Liver (tissue), 9 donors: Measurements from ENCODE around the gene PAK1. TPM values are rescaled to one million over a fixed set of nuclear protein-coding genes. Genes with fewer than 3 reads are reported as not detected.

Experiments used
- DNase-seq: peaks from one replicate; pipeline ENCODE4 v3.0.0-alpha.2; 2017; ENCODE audit warnings: low spot score
- H3K27ac ChIP-seq, 2 donors: one replicate each; pipeline ENCODE4 v1.7.0; 2013; ENCODE audit warnings: inconsistent platforms in 2 of 2, low read length in 2 of 2, control low read depth in 1 of 2, low read depth in 1 of 2, mild to moderate bottlenecking in 1 of 2
- H3K27me3 ChIP-seq, 4 donors: one replicate each; pipeline versions ENCODE4 v1.6.1 to v1.7.0; 2013; ENCODE audit warnings: low read length in 3 of 4, inconsistent platforms in 1 of 4, mild to moderate bottlenecking in 1 of 4, moderate library complexity in 1 of 4; ENCODE audit not compliant: control insufficient read depth in 4 of 4, insufficient read depth in 4 of 4
- H3K36me3 ChIP-seq, 4 donors: one replicate each; pipeline versions ENCODE4 v1.6.1 to v1.7.0; 2013; ENCODE audit warnings: low read length in 3 of 4, mild to moderate bottlenecking in 3 of 4, low read depth in 1 of 4, moderate library complexity in 1 of 4; ENCODE audit not compliant: control insufficient read depth in 4 of 4, insufficient read depth in 3 of 4
- H3K4me1 ChIP-seq, 4 donors: one replicate each; pipeline versions ENCODE4 v1.6.1 to v1.7.0; 2013; ENCODE audit warnings: low read length in 3 of 4, mild to moderate bottlenecking in 3 of 4, moderate library complexity in 1 of 4; ENCODE audit not compliant: control insufficient read depth in 4 of 4, insufficient read depth in 4 of 4
- H3K4me3 ChIP-seq, 3 donors: one replicate each; pipeline versions ENCODE4 v1.6.1 to v1.7.0; 2013; ENCODE audit warnings: low read length in 3 of 3, control low read depth in 1 of 3, low read depth in 1 of 3, mild to moderate bottlenecking in 1 of 3
- H3K9ac ChIP-seq, 2 donors: one replicate each; pipeline ENCODE4 v1.7.0; 2013; ENCODE audit warnings: low read length in 2 of 2, mild to moderate bottlenecking in 2 of 2, moderate library complexity in 2 of 2, control low read depth in 1 of 2, low read depth in 1 of 2
- H3K9me3 ChIP-seq, 4 donors: one replicate each; pipeline versions ENCODE4 v1.6.1 to v1.7.0; 2013; ENCODE audit warnings: low read length in 3 of 4; ENCODE audit not compliant: control insufficient read depth in 4 of 4
- CTCF ChIP-seq: fragments of 150-350 bp; IDR thresholded peaks from 2 replicates; pipeline ENCODE4 v1.5.1; 2017; ENCODE audit warnings: improper control_type of control experiment, low read depth, low read length; ENCODE audit not compliant: missing input control
- EGR1 ChIP-seq, 2 donors: IDR thresholded peaks; 2 replicates each; pipeline ENCODE4 v1.6.1; 2016 to 2018; ENCODE audit warnings: antibody characterized with exemption in 2 of 2, low read depth in 2 of 2
- FOXA1 ChIP-seq: IDR thresholded peaks from 2 replicates; pipeline ENCODE4 v1.6.1; 2016; ENCODE audit warnings: antibody characterized with exemption
- HNF4A ChIP-seq, 2 donors: conservative IDR thresholded peaks; 2 replicates each; pipeline ENCODE4 v1.6.1; 2016; ENCODE audit warnings: antibody characterized with exemption in 2 of 2, mild to moderate bottlenecking in 2 of 2
- HNF4G ChIP-seq: IDR thresholded peaks from 2 replicates; pipeline ENCODE4 v1.6.1; 2016; ENCODE audit warnings: antibody characterized with exemption
- JUND ChIP-seq, 2 donors: IDR thresholded peaks; 2 replicates each; pipeline ENCODE4 v1.6.1; 2016; ENCODE audit warnings: antibody characterized with exemption in 2 of 2
- MAX ChIP-seq: IDR thresholded peaks from 2 replicates; pipeline ENCODE4 v1.6.1; 2016; ENCODE audit warnings: antibody characterized with exemption
- NR2F2 ChIP-seq: IDR thresholded peaks from 2 replicates; pipeline ENCODE4 v1.6.1; 2016; ENCODE audit warnings: antibody characterized with exemption
- RAD21 ChIP-seq, 2 donors: IDR thresholded peaks; 2 replicates each; pipeline ENCODE4 v1.6.1; 2016; ENCODE audit warnings: antibody characterized with exemption in 2 of 2, mild to moderate bottlenecking in 2 of 2
- RXRA ChIP-seq, 2 donors: IDR thresholded peaks; 2 replicates each; pipeline ENCODE4 v1.6.1; 2017 to 2018; ENCODE audit warnings: antibody characterized with exemption in 2 of 2, mild to moderate bottlenecking in 1 of 2
- SP1 ChIP-seq: IDR thresholded peaks from 2 replicates; pipeline ENCODE4 v1.6.1; 2018; ENCODE audit warnings: antibody characterized with exemption, mild to moderate bottlenecking
- YY1 ChIP-seq: IDR thresholded peaks from 2 replicates; pipeline ENCODE4 v1.6.1; 2016; ENCODE audit warnings: antibody characterized with exemption, mild to moderate bottlenecking
- WGBS: extraction: QIAGEN DNeasy Blood & Tissue Kit; methylation state at CpG from one replicate; pipeline ENCODE4 v1.1.7; 2013; 5-methylcytosine and 5-hydroxymethylcytosine counted together
- polyA plus RNA-seq, 2 donors: library from polyadenylated mRNA; stranded (reverse) in 1 of 2; unstranded in 1 of 2; fragments of 200-250 nt in 1 of 2; fragments of >200 nt in 1 of 2; fragmentation: Nextera tagmentation in 1 of 2; extraction: Ambion mirVana in 1 of 2; gene quantifications; one replicate each; pipeline versions ENCODE4 v1.2.1 to v1.2.3, GENCODE V29; 2013 to 2015
- total RNA-seq, 2 donors: library from RNA; depleted of rRNA; stranded (reverse); fragments of >200 nt; gene quantifications; one replicate each; pipeline ENCODE4 v1.2.3, GENCODE V29; 2014
- TF ChIP-seq, protein P1 (sequence below): IDR thresholded peaks from 2 replicates; pipeline ENCODE4 v1.6.1; 2016; ENCODE audit warnings: antibody characterized with exemption, mild to moderate bottlenecking
- TF ChIP-seq, protein P2 (sequence below): IDR thresholded peaks from 2 replicates; pipeline ENCODE4 v1.6.1; 2016; ENCODE audit warnings: antibody characterized with exemption
- donor health status: healthy.
- donor health status: healthy.
- donor health status: healthy.
- donor health status: healthy.
- donor health status: healthy.

Gene PAK1
- total and polyA plus RNA-seq, 4 donors: 3.6 to 24.9 (median 7.4) TPM

- H3K36me3 ChIP-seq: peaks cover 0 to 11% (median 0%) of the 10 kb centered on the region in 4 donors
- DNase-seq: no peak
- 97% methylated on average over 2 of the region's 2 CpGs for WGBS
These were observed 126.8 kb downstream of the PAK1 start for GRCh38 chr11:77346906-77347603.

GRCh38 chr11:77345621-77346020 is 128.3 kb downstream of the PAK1 start:
- Histone ChIP-seq H3K27me3 (no peaks in the 10 kb centered on the region), H3K4me3 (no peak overlapping the region), H3K4me1 (no peaks in the 10 kb centered on the region), H3K9me3 (no peaks in the 10 kb centered on the region), H3K9ac (no peak overlapping the region), H3K36me3 (peaks cover 0 to 11% (median 0%) of the 10 kb centered on the region in 4 donors), H3K27ac (no peak overlapping the region)
- TF ChIP-seq HNF4A (conservative IDR thresholded peaks at IDR 0.05) (no peak), YY1 (no peak), JUND (IDR thresholded peaks at IDR 0.05) (no peak), SP1 (no peak)
- TF ChIP-seq, protein P1, sequence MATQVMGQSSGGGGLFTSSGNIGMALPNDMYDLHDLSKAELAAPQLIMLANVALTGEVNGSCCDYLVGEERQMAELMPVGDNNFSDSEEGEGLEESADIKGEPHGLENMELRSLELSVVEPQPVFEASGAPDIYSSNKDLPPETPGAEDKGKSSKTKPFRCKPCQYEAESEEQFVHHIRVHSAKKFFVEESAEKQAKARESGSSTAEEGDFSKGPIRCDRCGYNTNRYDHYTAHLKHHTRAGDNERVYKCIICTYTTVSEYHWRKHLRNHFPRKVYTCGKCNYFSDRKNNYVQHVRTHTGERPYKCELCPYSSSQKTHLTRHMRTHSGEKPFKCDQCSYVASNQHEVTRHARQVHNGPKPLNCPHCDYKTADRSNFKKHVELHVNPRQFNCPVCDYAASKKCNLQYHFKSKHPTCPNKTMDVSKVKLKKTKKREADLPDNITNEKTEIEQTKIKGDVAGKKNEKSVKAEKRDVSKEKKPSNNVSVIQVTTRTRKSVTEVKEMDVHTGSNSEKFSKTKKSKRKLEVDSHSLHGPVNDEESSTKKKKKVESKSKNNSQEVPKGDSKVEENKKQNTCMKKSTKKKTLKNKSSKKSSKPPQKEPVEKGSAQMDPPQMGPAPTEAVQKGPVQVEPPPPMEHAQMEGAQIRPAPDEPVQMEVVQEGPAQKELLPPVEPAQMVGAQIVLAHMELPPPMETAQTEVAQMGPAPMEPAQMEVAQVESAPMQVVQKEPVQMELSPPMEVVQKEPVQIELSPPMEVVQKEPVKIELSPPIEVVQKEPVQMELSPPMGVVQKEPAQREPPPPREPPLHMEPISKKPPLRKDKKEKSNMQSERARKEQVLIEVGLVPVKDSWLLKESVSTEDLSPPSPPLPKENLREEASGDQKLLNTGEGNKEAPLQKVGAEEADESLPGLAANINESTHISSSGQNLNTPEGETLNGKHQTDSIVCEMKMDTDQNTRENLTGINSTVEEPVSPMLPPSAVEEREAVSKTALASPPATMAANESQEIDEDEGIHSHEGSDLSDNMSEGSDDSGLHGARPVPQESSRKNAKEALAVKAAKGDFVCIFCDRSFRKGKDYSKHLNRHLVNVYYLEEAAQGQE: no peak
- WGBS: 93% methylated on average over 3 of the region's 3 CpGs
- DNase-seq: no peak

More at GRCh38 chr11:77346906-77347603, 126.8 kb downstream of the PAK1 start:
- no peak overlapping the region for H3K4me3 ChIP-seq
- no peak overlapping the region for H3K27ac ChIP-seq
- H3K27me3 ChIP-seq: no peaks in the 10 kb centered on the region
- no peak for TF ChIP-seq HNF4G
- no peak for TF ChIP-seq HNF4A (conservative IDR thresholded peaks at IDR 0.05)
- no peak for TF ChIP-seq EGR1 (IDR thresholded peaks at IDR 0.05; ENCODE audit: low read depth in 2 of 2)
- TF ChIP-seq, protein P2, sequence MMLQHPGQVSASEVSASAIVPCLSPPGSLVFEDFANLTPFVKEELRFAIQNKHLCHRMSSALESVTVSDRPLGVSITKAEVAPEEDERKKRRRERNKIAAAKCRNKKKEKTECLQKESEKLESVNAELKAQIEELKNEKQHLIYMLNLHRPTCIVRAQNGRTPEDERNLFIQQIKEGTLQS: no peak
- no peak for TF ChIP-seq FOXA1
- TF ChIP-seq MAX: no peak
- no peak for TF ChIP-seq RAD21 (IDR thresholded peaks at IDR 0.05)
- TF ChIP-seq NR2F2: no peak
- no peak for TF ChIP-seq YY1
- TF ChIP-seq RXRA (IDR thresholded peaks at IDR 0.05): no peak
- TF ChIP-seq CTCF: no peak
- no peak for TF ChIP-seq SP1
- TF ChIP-seq, protein P1: no peak
- H3K4me1 ChIP-seq: no peaks in the 10 kb centered on the region
- no peak overlapping the region for H3K9ac ChIP-seq
- no peaks in the 10 kb centered on the region for H3K9me3 ChIP-seq
